ENCODE results near the gene PLA2G12B. TPM values are rescaled to one million over a fixed set of nuclear protein-coding genes. Genes with fewer than 3 reads are reported as not detected.
A peak's percentile ranks its signal among the peaks of the same experiment; 100 is the strongest.

The PLA2G12B gene
- total RNA-seq, 2 experiments from 2014 or later, result not detected

- POLR2A ChIA-PET, result no interaction called here
- ATAC-seq, result no peak
- CTCF ChIA-PET, result interaction anchor here (1.2 kb wide), 1 partner anchor 26 kb away, joined by 4 read pairs; no protein-coding TSS in a partner anchor
- TF ChIP-seq CTCF (IDR thresholded peaks at IDR 0.05), result no peak
- no peak overlapping the region for H3K4me3 Mint-ChIP-seq
- no peak overlapping the region for H3K27ac Mint-ChIP-seq
- no peak for DNase-seq
- H3K36me3 Mint-ChIP-seq (ENCODE audit: low read depth), result peaks cover 22% of the 10 kb centered on the region
- intact Hi-C loops (cut with micrococcal nuclease), result no loop called here
- H3K4me1 Mint-ChIP-seq (ENCODE audit: low read depth), result peaks cover 15% of the 10 kb centered on the region
- no peaks in the 10 kb centered on the region for H3K9me3 Mint-ChIP-seq
- peaks cover 4% of the 10 kb centered on the region for H3K27me3 Mint-ChIP-seq
These were observed 65.2 kb downstream of the PLA2G12B start for GRCh38 chr10:72889391-72889831.

DNA sequence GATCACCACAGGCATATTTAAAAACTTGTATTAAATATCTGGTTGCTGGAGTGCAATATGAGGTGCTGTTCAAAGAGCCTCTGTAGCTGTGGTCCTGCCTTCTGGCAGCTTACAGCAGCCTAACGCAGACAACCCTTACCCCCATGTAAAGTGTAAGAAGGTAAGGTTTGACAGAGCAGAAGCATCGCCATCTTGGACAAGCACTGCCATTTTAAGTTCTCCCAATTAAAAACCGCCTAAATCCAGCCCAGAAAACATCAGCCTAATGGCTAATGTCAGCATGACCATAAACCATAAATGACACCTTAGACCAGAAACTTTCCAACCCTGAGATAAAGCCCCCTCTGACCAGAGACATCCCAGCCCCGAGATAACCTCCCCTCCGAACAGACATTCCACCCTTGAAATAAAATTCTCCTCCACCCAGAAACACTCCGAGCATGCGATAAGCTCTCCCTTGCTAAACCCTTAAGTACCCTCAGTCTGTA is 66.4 kb downstream of the PLA2G12B start:
- Mint-ChIP-seq H3K36me3 (ENCODE audit: low read depth) (peaks cover 24% of the 10 kb centered on the region), H3K4me3 (no peak overlapping the region), H3K27ac (no peak overlapping the region), H3K27me3 (peaks cover 2% of the 10 kb centered on the region), H3K4me1 (ENCODE audit: low read depth) (peaks cover 15% of the 10 kb centered on the region), H3K9me3 (no peaks in the 10 kb centered on the region)
- intact Hi-C loops (cut with micrococcal nuclease), result no loop called here
- ATAC-seq, result no peak
- DNase-seq, result no peak
- ChIA-PET POLR2A (interaction anchor here (1.4 kb wide), 1 partner anchor 17 kb away, joined by 4 read pairs; no protein-coding TSS in a partner anchor), CTCF (interaction anchor here (1.2 kb wide), 1 partner anchor 25 kb away, joined by 4 read pairs; no protein-coding TSS in a partner anchor)
- no peak for TF ChIP-seq CTCF (IDR thresholded peaks at IDR 0.05)

- peaks cover 30% of the 10 kb centered on the region for H3K36me3 Mint-ChIP-seq (ENCODE audit: low read depth)
- H3K27ac Mint-ChIP-seq, result peak overlapping the region; percentile 84
- TF ChIP-seq CTCF (IDR thresholded peaks at IDR 0.05), result no peak
- CTCF ChIA-PET, result no interaction called here
- peak overlapping the region; percentile 50 for H3K4me3 Mint-ChIP-seq
- POLR2A ChIA-PET, result interaction anchor here (1.4 kb wide), 1 partner anchor 16 kb away, joined by 4 read pairs; no protein-coding TSS in a partner anchor
- ATAC-seq, result peak; percentile 56
- H3K4me1 Mint-ChIP-seq (ENCODE audit: low read depth), result peaks cover 15% of the 10 kb centered on the region
- peaks cover 5% of the 10 kb centered on the region for H3K9me3 Mint-ChIP-seq
- intact Hi-C loops (cut with micrococcal nuclease), result no loop called here
- H3K27me3 Mint-ChIP-seq, result peaks cover 2% of the 10 kb centered on the region
- DNase-seq, result peak; percentile 39
These were observed 67.6 kb downstream of the PLA2G12B start for GRCh38 chr10:72887043-72887442.

- peaks cover 2% of the 10 kb centered on the region for H3K27me3 Mint-ChIP-seq
- DNase-seq (no peak), ATAC-seq (no peak)
- ChIA-PET CTCF (interaction anchor here (1.3 kb wide), 1 partner anchor 47 kb away, joined by 3 read pairs; no protein-coding TSS in a partner anchor), POLR2A (interaction anchor here (1.4 kb wide), 1 partner anchor 15 kb away, joined by 4 read pairs; no protein-coding TSS in a partner anchor)
- no peak overlapping the region for H3K4me3 Mint-ChIP-seq
- TF ChIP-seq CTCF (IDR thresholded peaks at IDR 0.05), result no peak
- peaks cover 8% of the 10 kb centered on the region for H3K9me3 Mint-ChIP-seq
- H3K27ac Mint-ChIP-seq, result peak overlapping the region; percentile 84
- intact Hi-C loops (cut with micrococcal nuclease), result no loop called here
- H3K4me1 Mint-ChIP-seq (ENCODE audit: low read depth), result peaks cover 15% of the 10 kb centered on the region
- H3K36me3 Mint-ChIP-seq (ENCODE audit: low read depth), result peaks cover 32% of the 10 kb centered on the region
These were observed 68.0 kb downstream of the PLA2G12B start for GRCh38 chr10:72886621-72887020.

DNA sequence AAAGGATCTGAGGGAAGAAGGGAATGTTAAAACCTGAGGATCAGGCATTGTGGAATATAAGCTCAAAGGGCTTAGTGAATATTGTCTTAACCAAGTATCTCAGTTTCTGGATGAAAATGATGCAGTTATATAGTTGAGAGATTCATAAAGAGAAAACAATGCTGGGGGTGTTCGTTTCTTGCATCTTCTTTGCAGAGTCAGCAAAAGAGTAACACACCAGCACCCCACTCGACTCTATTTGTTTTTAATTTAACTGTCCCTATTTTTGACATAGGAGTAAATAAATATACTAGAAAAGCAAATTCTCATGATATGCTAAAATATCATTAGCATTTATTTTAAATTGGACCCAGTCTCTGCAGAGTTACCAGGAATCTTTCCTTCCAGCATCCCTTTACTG is 68.7 kb downstream of the PLA2G12B start:
- DNase-seq (no peak), ATAC-seq (no peak)
- H3K9me3 Mint-ChIP-seq, result peaks cover 10% of the 10 kb centered on the region
- peaks cover 32% of the 10 kb centered on the region for H3K36me3 Mint-ChIP-seq (ENCODE audit: low read depth)
- POLR2A ChIA-PET, result no interaction called here
- peaks cover 2% of the 10 kb centered on the region for H3K27me3 Mint-ChIP-seq
- H3K4me1 Mint-ChIP-seq (ENCODE audit: low read depth), result peaks cover 15% of the 10 kb centered on the region
- CTCF ChIA-PET, result interaction anchor here (1.3 kb wide), 1 partner anchor 46 kb away, joined by 3 read pairs; no protein-coding TSS in a partner anchor
- intact Hi-C loops (cut with micrococcal nuclease), result no loop called here
- H3K4me3 Mint-ChIP-seq, result no peak overlapping the region
- H3K27ac Mint-ChIP-seq, result peak overlapping the region; percentile 63
- no peak for TF ChIP-seq CTCF (IDR thresholded peaks at IDR 0.05)
